ENCODE results near the gene SLC6A11.

GRCh38 chr3:10778492-10779292, 37.3 kb upstream of the SLC6A11 start:
- no peak for TF ChIP-seq EZH2 (IDR thresholded peaks at IDR 0.05; ENCODE audit: low read depth)
- TF ChIP-seq CTCF (conservative IDR thresholded peaks at IDR 0.05) = no peak
